K562 (cell line): ENCODE measurements around the gene ZNRF1. TPM values are rescaled to one million over a fixed set of nuclear protein-coding genes. Genes with fewer than 3 reads are reported as not detected.

Experiments used
- ATAC-seq: fragments of 200-7000 bp; cut with Tn5 transposase; 3 replicates; pipeline ENCODE4 v1.9.1; 2020; ENCODE audit warnings: moderate library complexity
- BruUV-seq: library from RNA; stranded (reverse); fragments of 400-500 nt; replicated peaks from 2 replicates; lab custom pipeline; 2021; lab: Mats Ljungman, UMichigan
- CTCF ChIA-PET: fragments of 300-600 bp; formaldehyde crosslinking; extraction: SDS; loops from one replicate; lab custom pipeline; 2021; ENCODE audit warnings: low intra/inter-chr PET ratio; lab: Yijun Ruan, JAX
- POLR2A ChIA-PET: fragments of 300-600, 350-650 bp; sonication (Branson Sonifier 250); formaldehyde crosslinking; extraction: SDS; loops from one replicate; lab custom pipeline; 2021; ENCODE audit warnings: antibody characterized with exemption, inconsistent platforms; lab: Yijun Ruan, JAX
- DNase-seq, 4 experiments: peaks; one replicate each; pipeline versions ENCODE4 v3.0.0 to v3.0.0-alpha.2; 2011 to 2018; ENCODE audit warnings: low spot score in 3 of 4, mixed read lengths in 3 of 4; ENCODE audit errors: extremely low read depth in 1 of 4
- FAIRE-seq: peaks from 2 replicates; lab custom pipeline; 2011; peaks lifted over from hg19 to GRCh38; lab: Jason Lieb, UNC
- H2AFZ ChIP-seq: 2 replicates; pipeline ENCODE4 v1.6.0; 2011; ENCODE audit warnings: low read depth, low read length, control low read depth, inconsistent platforms
- H3K27ac ChIP-seq: fragments of 200-600 bp; 3 replicates; pipeline ENCODE4 v1.8.0; 2011; ENCODE audit warnings: low read depth, mild to moderate bottlenecking, control low read depth, inconsistent platforms, low read length, moderate library complexity, mixed read lengths; ENCODE audit errors: extremely low read depth
- H3K27me3 ChIP-seq, 2 experiments: fragments of 300-600 bp in 1 of 2; 2 replicates in 1 of 2; 3 replicates in 1 of 2; pipeline versions ENCODE4 v1.6.0 to v1.8.0; 2011; ENCODE audit warnings: inconsistent platforms in 2 of 2, low read length in 2 of 2, mild to moderate bottlenecking in 1 of 2, mixed read lengths in 1 of 2, moderate library complexity in 1 of 2; ENCODE audit not compliant: control insufficient read depth in 2 of 2, insufficient read depth in 2 of 2
- H3K36me3 ChIP-seq: fragments of 300-600 bp; 3 replicates; pipeline ENCODE4 v1.8.0; 2011; ENCODE audit warnings: mild to moderate bottlenecking, low read length, inconsistent platforms; ENCODE audit not compliant: control insufficient read depth, insufficient read depth
- H3K4me1 ChIP-seq, 2 experiments: fragments of 200-600 bp in 1 of 2; replicated peaks in 1 of 2; 2 replicates in 1 of 2; 3 replicates in 1 of 2; pipeline versions ENCODE4 v1.5.1 to v1.8.0; 2011; ENCODE audit warnings: inconsistent platforms in 2 of 2, low read length in 2 of 2, mild to moderate bottlenecking in 1 of 2, mixed read lengths in 1 of 2, moderate library complexity in 1 of 2; ENCODE audit not compliant: control insufficient read depth in 2 of 2, insufficient read depth in 2 of 2
- H3K4me2 ChIP-seq: 2 replicates; pipeline ENCODE4 v1.6.1; 2011; ENCODE audit warnings: low read length, control low read depth, inconsistent platforms, mixed read lengths; ENCODE audit not compliant: insufficient read depth
- H3K4me3 ChIP-seq: fragments of 200-600 bp; sonication (generic), shearing (Covaris generic); 2 replicates; pipeline ENCODE4 v1.5.1; 2016; ENCODE audit warnings: control low read depth, inconsistent platforms
- H3K79me2 ChIP-seq: fragments of 200-600 bp; 3 replicates; pipeline ENCODE4 v1.8.0; 2011; ENCODE audit warnings: low read length, inconsistent platforms; ENCODE audit not compliant: control insufficient read depth, insufficient read depth
- H3K9ac ChIP-seq, 2 experiments: 2 replicates each; pipeline versions ENCODE4 v1.6.0 to v1.6.1; 2011; ENCODE audit warnings: low read depth in 2 of 2, low read length in 2 of 2, control low read depth in 1 of 2, inconsistent platforms in 1 of 2, mild to moderate bottlenecking in 1 of 2, mixed read lengths in 1 of 2; ENCODE audit not compliant: insufficient read depth in 1 of 2
- H3K9me1 ChIP-seq: one replicate; pipeline ENCODE4 v1.6.0; 2011; ENCODE audit warnings: inconsistent platforms, mild to moderate bottlenecking, low read length, moderate library complexity; ENCODE audit not compliant: control insufficient read depth, insufficient read depth
- H3K9me3 ChIP-seq: replicated peaks from 2 replicates; pipeline ENCODE4 v1.5.1; 2011; ENCODE audit warnings: low read depth, low read length, inconsistent platforms; ENCODE audit not compliant: control insufficient read depth, insufficient read depth
- H4K20me1 ChIP-seq: replicated peaks from 2 replicates; pipeline ENCODE4 v1.6.1; 2011; ENCODE audit warnings: low read length, inconsistent platforms, mixed read lengths; ENCODE audit not compliant: control insufficient read depth, insufficient read depth
- ELF2 ChIP-seq: fragments of 250-450 bp; sonication (Bioruptor Pico); IDR thresholded peaks from 2 replicates; pipeline ENCODE4 v1.5.0; 2021; ENCODE audit warnings: mild to moderate bottlenecking
- EP300 ChIP-seq: IDR thresholded peaks from 2 replicates; pipeline ENCODE4 v1.6.1; 2012; ENCODE audit warnings: low read length, improper control_type of control experiment
- GTF2E2 ChIP-seq: fragments of 200-800 bp; sonication (Bioruptor generic); IDR thresholded peaks from 2 replicates; pipeline ENCODE4 v1.6.1; 2016; ENCODE audit warnings: missing genetic modification characterization, missing compliant biosample characterization
- ILK ChIP-seq: fragments of 450-650 bp; IDR thresholded peaks from 2 replicates; pipeline ENCODE4 v1.6.1; 2016; ENCODE audit warnings: missing genetic modification characterization, low read depth, mild to moderate bottlenecking, missing compliant biosample characterization, moderate library complexity, borderline replicate concordance
- IRF2 ChIP-seq: sonication (generic); formaldehyde crosslinking; IDR thresholded peaks from 2 replicates; pipeline ENCODE4 v1.8.1; 2022; ENCODE audit warnings: mild to moderate bottlenecking, missing genetic modification reagents
- KHSRP ChIP-seq: fragments of 450-650 bp; IDR thresholded peaks from 2 replicates; pipeline ENCODE4 v1.6.1; 2017
- NBN ChIP-seq: fragments of 450-650 bp; IDR thresholded peaks from 2 replicates; pipeline ENCODE4 v1.6.1; 2016; ENCODE audit warnings: low read depth, mild to moderate bottlenecking
- PHB ChIP-seq: fragments of 250-450 bp; sonication (Bioruptor Pico); IDR thresholded peaks from 2 replicates; pipeline ENCODE4 v1.5.0; 2021
- SMAD4 ChIP-seq: fragments of 250-450 bp; sonication (Bioruptor Pico); conservative IDR thresholded peaks from 2 replicates; pipeline ENCODE4 v1.8.0; 2021; ENCODE audit warnings: inconsistent platforms, mild to moderate bottlenecking, moderate library complexity
- STAG1 ChIP-seq: sonication (generic); formaldehyde crosslinking; IDR thresholded peaks from 2 replicates; pipeline ENCODE4 v1.5.0; 2020; ENCODE audit warnings: missing genetic modification reagents, borderline replicate concordance
- ZNF12 ChIP-seq: sonication (generic); formaldehyde crosslinking; IDR thresholded peaks from 2 replicates; pipeline ENCODE4 v1.4.0; 2020; ENCODE audit warnings: mild to moderate bottlenecking, missing genetic modification reagents
- ZNF324 ChIP-seq: fragments of 250-450 bp; sonication (Bioruptor Pico); IDR thresholded peaks from 2 replicates; pipeline ENCODE4 v1.4.0; 2020; ENCODE audit warnings: mild to moderate bottlenecking
- ZNF57 ChIP-seq: fragments of 450-650 bp; formaldehyde crosslinking; IDR thresholded peaks from 2 replicates; pipeline ENCODE4 v1.4.0; 2020; ENCODE audit warnings: mild to moderate bottlenecking, moderate library complexity
- WGBS: fragments of 100-300 bp; shearing (Covaris generic); methylation state at CpG from one replicate; pipeline ENCODE4 v1.1.6; 2016; ENCODE audit warnings: low coverage, mixed read lengths; ENCODE audit not compliant: insufficient coverage; ENCODE audit errors: missing lambda C conversion rate; 5-methylcytosine and 5-hydroxymethylcytosine counted together
- in situ Hi-C: fragments of 300-500 bp; cut with MboI; formaldehyde crosslinking; loops from 4 replicates; pipeline ENCODE4 v1.15.0; 2018; ENCODE audit warnings: inconsistent platforms, mixed read lengths
- intact Hi-C: fragments of 100-400 bp; cut with micrococcal nuclease; formaldehyde crosslinking; loops from 2 replicates; pipeline ENCODE4 v1.14.2; 2022
- polyA plus RNA-seq, 8 experiments: library from polyadenylated mRNA; depleted of rRNA in 4 of 8; stranded (reverse) in 5 of 8; unstranded in 3 of 8; fragments of >200 nt; fragmentation: Nextera tagmentation in 2 of 8; fragmentation: Illumina TruSeq in 1 of 8; extraction: Ambion mirVana in 2 of 8; extraction: Trizol in 1 of 8; gene quantifications; 2 replicates each; pipeline versions ENCODE4 v1.2.1 to v1.2.3, GENCODE V29; 2011 to 2014; ENCODE audit warnings: inconsistent platforms in 1 of 8, missing spikeins in 1 of 8
- total RNA-seq, 7 experiments: library from RNA; depleted of rRNA in 6 of 7; stranded (reverse); fragments of >200 nt in 6 of 7; fragmentation: Illumina TruSeq in 2 of 7; extraction: Trizol in 2 of 7; gene quantifications; 2 replicates each; pipeline versions ENCODE4 v1.2.1 to v1.2.3, GENCODE V29; 2011 to 2021; ENCODE audit warnings: low replicate concordance in 1 of 7
- TF ChIP-seq, protein P1 (sequence below): fragments of 250-450 bp; sonication (Bioruptor Pico); IDR thresholded peaks from 2 replicates; pipeline ENCODE4 v1.4.0; 2020
- TF ChIP-seq, protein P2 (sequence below): fragments of 450-650 bp; IDR thresholded peaks from 2 replicates; pipeline ENCODE4 v1.6.1; 2017; ENCODE audit warnings: antibody characterized with exemption, mild to moderate bottlenecking

Gene ZNRF1
- total and polyA plus RNA-seq, 9 of the 15 experiments (the other 6 are each of a cell fraction or from before 2014, with no cell fraction given), result 9.5 to 37.7 (median 20.0) TPM

DNA sequence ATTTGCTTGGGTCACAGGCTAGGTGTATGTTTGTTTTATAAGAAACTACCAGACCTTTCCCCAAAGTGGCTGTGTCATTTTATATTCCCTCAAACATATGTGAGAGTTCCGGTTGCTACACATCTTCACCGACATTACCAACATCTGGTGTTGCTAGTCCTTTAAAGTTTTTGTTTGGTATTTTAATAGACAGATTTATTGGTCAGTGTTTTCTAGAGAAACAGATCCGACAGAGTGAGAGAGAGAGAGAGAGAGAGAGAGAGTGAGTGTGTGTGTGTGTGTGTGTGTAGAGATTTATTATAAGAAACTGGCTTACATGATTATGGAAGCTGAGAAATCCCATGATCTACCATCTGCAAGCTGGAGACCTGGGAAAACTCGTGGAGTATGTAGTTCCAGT lies 86.7 kb downstream of the ZNRF1 start:
- no peak overlapping the region for H2AFZ ChIP-seq
- ATAC-seq, result no peak
- no peak overlapping the region for H3K9ac ChIP-seq
- intact Hi-C loops (no loop called here), in situ Hi-C loops (no loop called here)
- no peaks in the 10 kb centered on the region for H4K20me1 ChIP-seq
- no peak for DNase-seq
- H3K4me3 ChIP-seq, result no peak overlapping the region
- peaks cover 92% of the 10 kb centered on the region for H3K79me2 ChIP-seq
- WGBS, result 63% methylated on average over 4 of the region's 4 CpGs
- peaks cover 30 to 67% of the 10 kb centered on the region in 2 experiments for H3K4me1 ChIP-seq
- H3K9me1 ChIP-seq, result no peaks in the 10 kb centered on the region
- ChIA-PET CTCF (no interaction called here), POLR2A (interaction anchor here (0.6 to 2.2 kb wide), 2 partner anchors 25 to 43 kb away, joined by 3 to 4 read pairs; no protein-coding TSS in a partner anchor)
- no peak overlapping the region; the same call in 2 of the 3 replicates for H3K27ac ChIP-seq
- FAIRE-seq, result no peak
- no peak overlapping the region for H3K4me2 ChIP-seq
- no peaks in the 10 kb centered on the region for H3K27me3 ChIP-seq
- no peaks in the 10 kb centered on the region for H3K9me3 ChIP-seq
- peaks cover 12% of the 10 kb centered on the region; the same call in 1 of the 3 replicates for H3K36me3 ChIP-seq
- no TSS peak for BruUV-seq
- no peak for TF ChIP-seq ZNF57 (CRISPR knock-in tag)
- TF ChIP-seq ZNF12 (CRISPR knock-in tag), result no peak
- TF ChIP-seq STAG1 (CRISPR knock-in tag), result no peak
- no peak for TF ChIP-seq ZNF324 (CRISPR knock-in tag)
- TF ChIP-seq, protein P1, sequence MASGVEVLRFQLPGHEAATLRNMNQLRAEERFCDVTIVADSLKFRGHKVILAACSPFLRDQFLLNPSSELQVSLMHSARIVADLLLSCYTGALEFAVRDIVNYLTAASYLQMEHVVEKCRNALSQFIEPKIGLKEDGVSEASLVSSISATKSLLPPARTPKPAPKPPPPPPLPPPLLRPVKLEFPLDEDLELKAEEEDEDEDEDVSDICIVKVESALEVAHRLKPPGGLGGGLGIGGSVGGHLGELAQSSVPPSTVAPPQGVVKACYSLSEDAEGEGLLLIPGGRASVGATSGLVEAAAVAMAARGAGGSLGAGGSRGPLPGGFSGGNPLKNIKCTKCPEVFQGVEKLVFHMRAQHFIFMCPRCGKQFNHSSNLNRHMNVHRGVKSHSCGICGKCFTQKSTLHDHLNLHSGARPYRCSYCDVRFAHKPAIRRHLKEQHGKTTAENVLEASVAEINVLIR (CRISPR knock-in tag), result no peak
- no peak for TF ChIP-seq IRF2 (CRISPR knock-in tag)
- TF ChIP-seq, protein P2, sequence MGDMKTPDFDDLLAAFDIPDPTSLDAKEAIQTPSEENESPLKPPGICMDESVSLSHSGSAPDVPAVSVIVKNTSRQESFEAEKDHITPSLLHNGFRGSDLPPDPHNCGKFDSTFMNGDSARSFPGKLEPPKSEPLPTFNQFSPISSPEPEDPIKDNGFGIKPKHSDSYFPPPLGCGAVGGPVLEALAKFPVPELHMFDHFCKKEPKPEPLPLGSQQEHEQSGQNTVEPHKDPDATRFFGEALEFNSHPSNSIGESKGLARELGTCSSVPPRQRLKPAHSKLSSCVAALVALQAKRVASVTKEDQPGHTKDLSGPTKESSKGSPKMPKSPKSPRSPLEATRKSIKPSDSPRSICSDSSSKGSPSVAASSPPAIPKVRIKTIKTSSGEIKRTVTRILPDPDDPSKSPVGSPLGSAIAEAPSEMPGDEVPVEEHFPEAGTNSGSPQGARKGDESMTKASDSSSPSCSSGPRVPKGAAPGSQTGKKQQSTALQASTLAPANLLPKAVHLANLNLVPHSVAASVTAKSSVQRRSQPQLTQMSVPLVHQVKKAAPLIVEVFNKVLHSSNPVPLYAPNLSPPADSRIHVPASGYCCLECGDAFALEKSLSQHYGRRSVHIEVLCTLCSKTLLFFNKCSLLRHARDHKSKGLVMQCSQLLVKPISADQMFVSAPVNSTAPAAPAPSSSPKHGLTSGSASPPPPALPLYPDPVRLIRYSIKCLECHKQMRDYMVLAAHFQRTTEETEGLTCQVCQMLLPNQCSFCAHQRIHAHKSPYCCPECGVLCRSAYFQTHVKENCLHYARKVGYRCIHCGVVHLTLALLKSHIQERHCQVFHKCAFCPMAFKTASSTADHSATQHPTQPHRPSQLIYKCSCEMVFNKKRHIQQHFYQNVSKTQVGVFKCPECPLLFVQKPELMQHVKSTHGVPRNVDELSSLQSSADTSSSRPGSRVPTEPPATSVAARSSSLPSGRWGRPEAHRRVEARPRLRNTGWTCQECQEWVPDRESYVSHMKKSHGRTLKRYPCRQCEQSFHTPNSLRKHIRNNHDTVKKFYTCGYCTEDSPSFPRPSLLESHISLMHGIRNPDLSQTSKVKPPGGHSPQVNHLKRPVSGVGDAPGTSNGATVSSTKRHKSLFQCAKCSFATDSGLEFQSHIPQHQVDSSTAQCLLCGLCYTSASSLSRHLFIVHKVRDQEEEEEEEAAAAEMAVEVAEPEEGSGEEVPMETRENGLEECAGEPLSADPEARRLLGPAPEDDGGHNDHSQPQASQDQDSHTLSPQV, result no peak
- TF ChIP-seq KHSRP, result no peak
- TF ChIP-seq SMAD4 (CRISPR knock-in tag), result no peak
- no peak for TF ChIP-seq ELF2 (CRISPR knock-in tag)
- no peak for TF ChIP-seq EP300
- TF ChIP-seq PHB (CRISPR knock-in tag), result no peak
- no peak for TF ChIP-seq NBN
- no peak for TF ChIP-seq GTF2E2 (tag)
- no peak for TF ChIP-seq ILK (tag)
